Right ventricle myocardium superior (tissue), 1 donor: ENCODE measurements around the gene ING3. TPM values are rescaled to one million over a fixed set of nuclear protein-coding genes. Genes with fewer than 3 reads are reported as not detected.

Experiments
- ATAC-seq: fragments of 200-7000 bp; cut with Tn5 transposase; one replicate; pipeline ENCODE4 v1.9.1; 2020; ENCODE audit warnings: mild to moderate bottlenecking; ENCODE audit not compliant: poor library complexity
- DNase-seq: peaks from one replicate; pipeline ENCODE4 v3.0.0-alpha.2; 2020
- intact Hi-C: fragments of 100-400 bp; cut with DNase I; formaldehyde crosslinking; loops from one replicate; pipeline ENCODE4 v1.11.2; 2022
- total RNA-seq: library from RNA; stranded (reverse); fragmentation: NEBNext Ultra II Directional; extraction: Animal tissue kit (Norgen Biotek cat#: 25700); gene quantifications from one replicate; pipeline ENCODE4 v1.2.1, GENCODE V29; 2021
- donor health status: DM: no; HTN: yes; CAD: no; lungs with severe emphysema.

The ING3 gene
- total RNA-seq, 1 donor from 2014 or later, result 11.1 TPM

- ATAC-seq (peak; percentile 42), DNase-seq (no peak)
- intact Hi-C loops, result no loop called here
Observed at GRCh38 chr7:121012919-121013318, 62.3 kb downstream of the ING3 start.

- no peak for ATAC-seq
- no peak for DNase-seq
- intact Hi-C loops, result no loop called here
Observed at GRCh38 chr7:121015560-121015959, 65.0 kb downstream of the ING3 start.

GRCh38 chr7:121016966-121017365 is 66.4 kb downstream of the ING3 start:
- intact Hi-C loops, result no loop called here
- ATAC-seq, result peak; percentile 49
- DNase-seq, result no peak

GRCh38 chr7:121017586-121017985 is 67.0 kb downstream of the ING3 start:
- ATAC-seq, result no peak
- intact Hi-C loops, result no loop called here
- no peak for DNase-seq

- ATAC-seq, result peak; percentile 63
Observed at GRCh38 chr7:121019018-121019417, 68.4 kb downstream of the ING3 start.

GRCh38 chr7:121020249-121020988 is 69.8 kb downstream of the ING3 start:
- DNase-seq, result no peak
- no peak for ATAC-seq
- intact Hi-C loops, result no loop called here

More at GRCh38 chr7:121019018-121019417, 68.4 kb downstream of the ING3 start:
- intact Hi-C loops, result no loop called here
- DNase-seq, result no peak

- no peak for ATAC-seq
- intact Hi-C loops, result no loop called here
Observed at GRCh38 chr7:121020989-121021969, 70.7 kb downstream of the ING3 start.

GRCh38 chr7:121023194-121023593 is 72.6 kb downstream of the ING3 start:
- peak; percentile 54 for ATAC-seq

More at GRCh38 chr7:121020989-121021969, 70.7 kb downstream of the ING3 start:
- no peak for DNase-seq

GRCh38 chr7:121023683-121024511 is 73.3 kb downstream of the ING3 start:
- intact Hi-C loops, result no loop called here
- DNase-seq, result no peak
- no peak for ATAC-seq

More at GRCh38 chr7:121023194-121023593, 72.6 kb downstream of the ING3 start:
- intact Hi-C loops, result no loop called here
- DNase-seq, result no peak

GRCh38 chr7:121024611-121025010 is 74.0 kb downstream of the ING3 start:
- no peak for ATAC-seq
- intact Hi-C loops, result no loop called here
- no peak for DNase-seq

- ATAC-seq, result no peak
- intact Hi-C loops, result no loop called here
Observed at GRCh38 chr7:121026159-121026558, 75.6 kb downstream of the ING3 start.

GRCh38 chr7:121026577-121027111 is 76.1 kb downstream of the ING3 start:
- ATAC-seq, result no peak
- DNase-seq, result no peak
- intact Hi-C loops, result no loop called here

More at GRCh38 chr7:121026159-121026558, 75.6 kb downstream of the ING3 start:
- no peak for DNase-seq

Other genes starting within 250 kb of the ING3 start
- 56.9 TPM for gene TSPAN12, start 92.6 kb upstream of the ING3 start, total RNA-seq
- gene CPED1, start 37.9 kb downstream of the ING3 start, total RNA-seq, result 26.2 TPM